GM12891 (cell line): ENCODE measurements around the gene ZNF586.

ENCODE experiments used
- POLR2A ChIP-seq: IDR thresholded peaks from 2 replicates; pipeline ENCODE4 v1.6.1; 2011; ENCODE audit warnings: low read depth, low read length, control low read depth
- POLR2AphosphoS5 ChIP-seq: IDR thresholded peaks from 2 replicates; pipeline ENCODE4 v1.6.1; 2011; ENCODE audit warnings: low read depth, low read length, control low read depth
- TAF1 ChIP-seq: IDR thresholded peaks from 2 replicates; pipeline ENCODE4 v1.6.1; 2011; ENCODE audit warnings: low read depth, low read length, control low read depth

- no peak for TF ChIP-seq POLR2AphosphoS5
- no peak for TF ChIP-seq TAF1
- TF ChIP-seq POLR2A: no peak
Measured at GRCh38 chr19:57830071-57830602, 60.7 kb downstream of the ZNF586 start, which contains the start of gene ZNF587B.
